Activated T-helper 17 cell treated with anti-CD3 and anti-CD28 coated beads, Interleukin-2, amount 50 U/mL, for 72 hours (primary cell): ENCODE data around the gene TRIM44. TPM values are rescaled to one million over a fixed set of nuclear protein-coding genes. Genes with fewer than 3 reads are reported as not detected.
"Not testable (repeated sequence)": the region's sequence is repeated elsewhere in the genome, so short reads cannot be mapped to it uniquely, and the experiment has no call there.

Experiments used
- ATAC-seq: fragments of 150-1000 bp; cut with Tn5 transposase; replicated peaks from 2 replicates; pipeline ENCODE4 v1.10.0; 2021; ENCODE audit warnings: mild to moderate bottlenecking, moderate library complexity
- H3K27ac Mint-ChIP-seq: one replicate; pipeline ENCODE4 v1.8.0; 2022; ENCODE audit warnings: mixed read lengths
- H3K27me3 Mint-ChIP-seq: one replicate; pipeline ENCODE4 v1.8.0; 2022; ENCODE audit warnings: mixed read lengths
- H3K36me3 Mint-ChIP-seq: one replicate; pipeline ENCODE4 v1.8.0; 2022; ENCODE audit warnings: low read depth, mild to moderate bottlenecking, mixed read lengths
- H3K4me1 Mint-ChIP-seq: one replicate; pipeline ENCODE4 v1.8.0; 2022; ENCODE audit warnings: mixed read lengths
- H3K4me3 Mint-ChIP-seq: one replicate; pipeline ENCODE4 v1.8.0; 2022; ENCODE audit warnings: mild to moderate bottlenecking, mixed read lengths
- H3K9me3 Mint-ChIP-seq: one replicate; pipeline ENCODE4 v1.8.0; 2022; ENCODE audit warnings: mixed read lengths
- total RNA-seq, 2 donors: library from RNA; stranded (reverse); gene quantifications; one replicate each; pipeline ENCODE4 v1.2.3, GENCODE V29; 2022

TRIM44 gene
- total RNA-seq, 2 donors from 2014 or later: 14.3 to 17.7 TPM

- peaks cover 36% of the 10 kb centered on the region for H3K27me3 Mint-ChIP-seq
These were observed 11.3 kb upstream of the TRIM44 start for GRCh38 chr11:35651263-35651662.

DNA sequence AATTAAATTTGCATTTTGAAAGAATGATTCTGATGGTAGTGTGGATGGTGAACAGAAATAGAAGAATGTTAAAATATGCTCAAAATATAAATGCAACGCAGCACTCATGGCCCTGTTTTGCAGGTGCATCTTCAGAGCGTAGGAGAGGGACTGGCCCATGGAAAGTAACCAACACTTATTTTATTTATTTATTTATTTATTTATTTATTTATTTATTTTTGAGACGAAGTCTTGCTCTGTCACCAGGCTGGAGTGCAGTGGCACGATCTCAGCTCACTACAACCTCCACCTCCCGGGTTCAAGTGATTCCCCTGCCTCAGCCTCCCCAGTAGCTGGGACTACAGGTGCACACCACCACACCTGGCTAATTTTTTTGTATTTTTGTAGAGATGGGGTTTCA is 9.8 kb upstream of the TRIM44 start:
- not testable (repeated sequence) for H3K4me1 Mint-ChIP-seq, H3K27ac Mint-ChIP-seq, ATAC-seq, H3K9me3 Mint-ChIP-seq, H3K4me3 Mint-ChIP-seq, H3K36me3 Mint-ChIP-seq
- H3K27me3 Mint-ChIP-seq: peaks cover 42% of the 10 kb centered on the region

More at GRCh38 chr11:35651263-35651662, 11.3 kb upstream of the TRIM44 start:
- no peaks in the 10 kb centered on the region for H3K36me3 Mint-ChIP-seq
- no peaks in the 10 kb centered on the region for H3K9me3 Mint-ChIP-seq
- H3K27ac Mint-ChIP-seq: no peak overlapping the region
- no peak for ATAC-seq
- H3K4me1 Mint-ChIP-seq: peaks cover 3% of the 10 kb centered on the region
- no peak overlapping the region for H3K4me3 Mint-ChIP-seq

GRCh38 chr11:35654711-35655110 is 7.9 kb upstream of the TRIM44 start:
- no peak overlapping the region for H3K4me3 Mint-ChIP-seq
- H3K36me3 Mint-ChIP-seq: no peaks in the 10 kb centered on the region
- peaks cover 45% of the 10 kb centered on the region for H3K27me3 Mint-ChIP-seq
- no peak for ATAC-seq
- H3K27ac Mint-ChIP-seq: no peak overlapping the region
- no peaks in the 10 kb centered on the region for H3K9me3 Mint-ChIP-seq
- H3K4me1 Mint-ChIP-seq: peaks cover 3% of the 10 kb centered on the region

GRCh38 chr11:35655254-35655653 is 7.3 kb upstream of the TRIM44 start:
- Mint-ChIP-seq H3K4me1 (peaks cover 3% of the 10 kb centered on the region), H3K27me3 (peaks cover 45% of the 10 kb centered on the region), H3K27ac (no peak overlapping the region), H3K9me3 (no peaks in the 10 kb centered on the region), H3K36me3 (no peaks in the 10 kb centered on the region), H3K4me3 (no peak overlapping the region)
- ATAC-seq: no peak

- no peaks in the 10 kb centered on the region for H3K4me1 Mint-ChIP-seq
- no peak for ATAC-seq
- no peak overlapping the region for H3K4me3 Mint-ChIP-seq
- H3K27me3 Mint-ChIP-seq: peaks cover 40% of the 10 kb centered on the region
- no peak overlapping the region for H3K27ac Mint-ChIP-seq
- H3K9me3 Mint-ChIP-seq: no peaks in the 10 kb centered on the region
- H3K36me3 Mint-ChIP-seq: no peaks in the 10 kb centered on the region
These were observed 6.7 kb upstream of the TRIM44 start for GRCh38 chr11:35655856-35656255.

- Mint-ChIP-seq H3K4me1 (peaks cover 10% of the 10 kb centered on the region), H3K9me3 (peaks cover 3% of the 10 kb centered on the region), H3K27ac (no peak overlapping the region), H3K27me3 (peaks cover 33% of the 10 kb centered on the region), H3K4me3 (no peak overlapping the region), H3K36me3 (peaks cover 11% of the 10 kb centered on the region)
- ATAC-seq: no peak
These were observed 4.3 kb upstream of the TRIM44 start for GRCh38 chr11:35658020-35658948.

DNA sequence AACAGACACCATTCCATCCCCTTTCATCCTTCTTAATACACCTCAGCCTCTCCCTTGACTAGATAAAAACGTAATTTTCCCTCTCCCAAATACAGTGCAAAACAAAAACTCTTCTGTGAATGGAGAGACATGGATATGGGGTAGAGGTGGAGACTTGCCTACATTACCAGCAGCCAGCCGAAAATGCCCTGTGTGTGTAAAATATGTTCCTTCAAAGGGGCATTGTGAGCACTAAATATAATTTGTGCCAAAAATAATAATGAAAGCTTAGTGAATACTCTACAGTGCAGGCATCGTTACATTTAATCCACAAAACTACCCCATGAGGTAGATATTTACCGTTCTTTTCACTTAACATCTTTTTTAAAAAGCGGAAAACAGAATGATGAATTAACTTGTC is 1.0 kb upstream of the TRIM44 start:
- Mint-ChIP-seq H3K4me3 (peak overlapping the region; percentile 99), H3K9me3 (peaks cover 21% of the 10 kb centered on the region), H3K27me3 (peaks cover 16% of the 10 kb centered on the region), H3K4me1 (peaks cover 30% of the 10 kb centered on the region), H3K27ac (peak overlapping the region; percentile 99), H3K36me3 (peaks cover 13% of the 10 kb centered on the region)
- ATAC-seq: no peak

- ATAC-seq: peak; percentile 28
- peak overlapping the region; percentile 99 for H3K4me3 Mint-ChIP-seq
These were observed 420 bp upstream of the TRIM44 start for GRCh38 chr11:35662061-35662648.

GRCh38 chr11:35663408-35663702 is 780 bp downstream of the TRIM44 start:
- H3K4me1 Mint-ChIP-seq: peaks cover 30% of the 10 kb centered on the region
- H3K36me3 Mint-ChIP-seq: peaks cover 22% of the 10 kb centered on the region
- no peak for ATAC-seq
- H3K4me3 Mint-ChIP-seq: peak overlapping the region; percentile 99
- H3K9me3 Mint-ChIP-seq: peaks cover 21% of the 10 kb centered on the region
- H3K27me3 Mint-ChIP-seq: peaks cover under 1% of the 10 kb centered on the region
- peak overlapping the region; percentile 99 for H3K27ac Mint-ChIP-seq

More at GRCh38 chr11:35662061-35662648, 420 bp upstream of the TRIM44 start:
- Mint-ChIP-seq H3K27me3 (peaks cover 12% of the 10 kb centered on the region), H3K27ac (peak overlapping the region; percentile 99), H3K4me1 (peaks cover 30% of the 10 kb centered on the region), H3K9me3 (peaks cover 21% of the 10 kb centered on the region), H3K36me3 (peaks cover 13% of the 10 kb centered on the region)

GRCh38 chr11:35664977-35665441 is 2.4 kb downstream of the TRIM44 start:
- ATAC-seq: peak; percentile 33
- H3K9me3 Mint-ChIP-seq: peaks cover 21% of the 10 kb centered on the region
- no peaks in the 10 kb centered on the region for H3K27me3 Mint-ChIP-seq
- H3K27ac Mint-ChIP-seq: peak overlapping the region; percentile 42
- H3K4me3 Mint-ChIP-seq: peak overlapping the region; percentile 99
- peaks cover 32% of the 10 kb centered on the region for H3K4me1 Mint-ChIP-seq
- H3K36me3 Mint-ChIP-seq: peaks cover 26% of the 10 kb centered on the region

DNA sequence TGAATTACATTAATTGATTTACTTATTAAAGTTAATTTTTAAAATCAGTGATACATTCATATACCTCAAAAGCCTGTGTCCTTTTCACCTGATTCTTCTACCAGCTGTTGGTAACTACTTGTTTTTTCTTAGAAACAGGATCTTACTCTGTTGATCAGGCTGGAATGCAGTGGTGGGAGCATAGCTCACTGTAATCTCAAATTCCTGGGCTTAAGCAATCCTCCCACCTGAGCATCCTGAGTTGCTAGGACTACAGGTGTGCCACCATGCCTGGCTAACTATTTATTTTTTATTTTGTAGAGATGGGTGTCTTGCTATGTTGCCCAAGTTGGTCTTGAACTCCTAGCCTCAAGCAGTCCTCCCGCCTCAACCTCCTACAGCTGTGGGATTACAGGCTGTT is 4.7 kb downstream of the TRIM44 start:
- peaks cover 21% of the 10 kb centered on the region for H3K9me3 Mint-ChIP-seq
- H3K27ac Mint-ChIP-seq: no peak overlapping the region
- H3K4me1 Mint-ChIP-seq: peaks cover 46% of the 10 kb centered on the region
- ATAC-seq: no peak
- no peak overlapping the region for H3K4me3 Mint-ChIP-seq
- H3K27me3 Mint-ChIP-seq: no peaks in the 10 kb centered on the region
- H3K36me3 Mint-ChIP-seq: peaks cover 28% of the 10 kb centered on the region

GRCh38 chr11:35668350-35668749 is 5.8 kb downstream of the TRIM44 start:
- not testable (repeated sequence) for H3K27ac Mint-ChIP-seq, H3K27me3 Mint-ChIP-seq, ATAC-seq, H3K4me3 Mint-ChIP-seq
- H3K4me1 Mint-ChIP-seq: peaks cover 47% of the 10 kb centered on the region
- H3K9me3 Mint-ChIP-seq: peaks cover 17% of the 10 kb centered on the region
- peaks cover 18% of the 10 kb centered on the region for H3K36me3 Mint-ChIP-seq

DNA sequence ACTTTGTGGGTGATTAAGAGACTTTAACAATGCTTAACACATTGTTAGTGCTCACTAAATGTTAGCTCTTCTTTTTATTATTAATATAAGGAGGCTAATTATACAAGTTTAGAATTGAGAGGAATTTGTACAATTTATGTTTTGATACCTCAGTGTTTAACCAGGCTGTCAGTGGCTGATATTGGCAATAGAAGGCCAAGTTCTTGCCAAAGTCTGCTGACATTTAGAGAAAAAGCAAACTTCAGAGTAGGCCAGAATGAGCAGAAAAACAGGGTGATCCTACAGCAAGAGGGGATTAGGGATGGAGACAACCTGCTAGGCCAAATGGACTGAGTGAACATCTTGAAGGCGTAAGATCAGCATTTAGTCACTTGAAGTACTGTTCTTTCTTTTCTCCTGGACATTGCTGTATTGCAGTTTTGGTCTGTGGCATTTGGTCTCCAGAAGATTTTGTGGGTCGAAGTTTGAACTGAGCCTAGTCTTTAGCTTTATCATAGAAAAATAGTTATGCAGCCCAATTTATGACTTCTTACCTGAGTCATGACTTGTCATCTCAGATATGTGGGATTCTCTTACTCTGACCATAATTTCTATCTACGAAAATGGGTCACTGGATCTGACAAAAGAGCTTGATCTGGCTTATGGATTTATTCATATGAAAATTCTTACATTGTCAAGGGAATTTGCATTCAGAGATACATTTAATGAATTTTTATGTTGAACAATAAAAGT is 9.0 kb downstream of the TRIM44 start:
- H3K27me3 Mint-ChIP-seq: no peaks in the 10 kb centered on the region

GRCh38 chr11:35672608-35673007 is 10.0 kb downstream of the TRIM44 start:
- ATAC-seq: no peak
- Mint-ChIP-seq H3K9me3 (no peaks in the 10 kb centered on the region), H3K27me3 (no peaks in the 10 kb centered on the region), H3K4me1 (peaks cover 49% of the 10 kb centered on the region), H3K27ac (no peak overlapping the region), H3K36me3 (peaks cover 16% of the 10 kb centered on the region), H3K4me3 (no peak overlapping the region)

More for the DNA sequence above, 9.0 kb downstream of the TRIM44 start:
- no peak overlapping the region for H3K27ac Mint-ChIP-seq
- peaks cover 49% of the 10 kb centered on the region for H3K4me1 Mint-ChIP-seq
- H3K9me3 Mint-ChIP-seq: no peaks in the 10 kb centered on the region
- peaks cover 16% of the 10 kb centered on the region for H3K36me3 Mint-ChIP-seq
- no peak for ATAC-seq
- no peak overlapping the region for H3K4me3 Mint-ChIP-seq
